NCI-H2196 (cell line): Measurements from ENCODE around the gene SAMMSON.

Source experiments
- DNase-seq: peaks from one replicate; lab custom pipeline; 2025; ENCODE audit not compliant: unreplicated experiment; lab: John Stamatoyannopoulos, UW

SAMMSON gene

GRCh38 chr3:69999140-70000027 lies at the start of gene SAMMSON:
Gene SAMMSON (plus strand): TSS chr3:69999733.
- DNase-seq: no peak

GRCh38 chr3:69951616-69952015 lies 47.9 kb upstream of the SAMMSON start:
- DNase-seq: no peak

DNA sequence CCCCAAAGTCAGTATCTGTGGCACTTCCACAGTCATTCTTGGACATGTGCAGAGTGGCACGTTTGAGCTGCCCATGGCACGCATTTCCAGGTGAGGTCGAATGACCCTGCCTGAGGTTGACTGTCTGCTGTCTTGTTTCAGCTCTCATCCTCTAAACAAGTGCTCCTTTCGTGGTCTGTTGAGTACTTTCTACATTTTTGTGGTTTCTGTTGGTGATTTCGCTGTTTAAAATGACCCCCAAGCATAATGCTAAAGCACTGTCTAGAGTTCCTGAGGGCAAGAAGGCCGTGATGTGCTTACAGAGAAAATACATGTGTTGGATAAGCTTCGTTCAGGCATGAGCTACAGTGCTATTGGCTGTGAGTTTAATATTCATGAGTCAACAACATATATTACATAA lies 40.0 kb upstream of the SAMMSON start:
- DNase-seq: no peak

GRCh38 chr3:69961706-69962439 lies 37.7 kb upstream of the SAMMSON start:
- no peak for DNase-seq

DNA sequence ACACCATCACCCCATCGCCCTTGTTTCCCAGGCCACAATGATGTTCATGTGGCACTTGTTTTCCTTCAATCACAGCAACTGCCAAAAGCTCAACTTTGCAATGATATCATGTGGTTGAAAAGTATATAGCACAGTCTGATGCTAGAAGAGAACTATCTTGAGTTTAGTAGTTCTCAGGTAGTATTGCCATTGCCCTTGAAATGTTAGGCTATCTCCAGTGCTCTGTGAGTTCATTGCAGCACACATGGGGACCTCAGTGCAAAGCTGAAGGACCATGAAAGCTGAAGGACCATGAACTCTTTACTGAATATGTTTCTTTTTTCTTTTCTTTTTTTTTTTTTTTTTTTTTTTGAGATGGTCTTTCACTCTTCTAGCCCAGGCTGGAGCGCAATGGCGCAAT lies 35.9 kb upstream of the SAMMSON start:
- no peak for DNase-seq

DNA sequence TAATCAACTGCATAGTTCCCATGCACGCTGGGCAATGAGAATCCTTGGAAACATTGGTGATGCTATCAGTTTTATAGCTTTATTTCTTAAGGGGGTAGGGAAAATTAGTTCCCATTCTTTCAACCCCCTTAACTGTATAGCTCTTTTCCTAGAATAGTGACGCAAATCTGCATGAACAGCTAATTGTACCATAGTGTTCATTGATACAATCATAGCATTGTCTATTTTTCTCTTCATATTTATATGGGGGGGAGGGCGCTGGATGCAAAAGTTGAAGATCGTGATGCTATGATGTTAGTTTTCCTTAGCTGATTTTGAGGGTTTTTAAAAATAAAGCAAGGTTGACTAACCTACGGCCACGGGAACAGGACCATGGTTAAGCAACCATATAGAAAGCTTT lies 32.4 kb upstream of the SAMMSON start:
- DNase-seq: no peak

- DNase-seq: no peak
These were observed 28.7 kb upstream of the SAMMSON start for GRCh38 chr3:69970827-69971226.

- DNase-seq: no peak
These were observed 26.9 kb upstream of the SAMMSON start for GRCh38 chr3:69972672-69973071.

GRCh38 chr3:69976021-69976420 lies 23.5 kb upstream of the SAMMSON start:
- DNase-seq: no peak

DNA sequence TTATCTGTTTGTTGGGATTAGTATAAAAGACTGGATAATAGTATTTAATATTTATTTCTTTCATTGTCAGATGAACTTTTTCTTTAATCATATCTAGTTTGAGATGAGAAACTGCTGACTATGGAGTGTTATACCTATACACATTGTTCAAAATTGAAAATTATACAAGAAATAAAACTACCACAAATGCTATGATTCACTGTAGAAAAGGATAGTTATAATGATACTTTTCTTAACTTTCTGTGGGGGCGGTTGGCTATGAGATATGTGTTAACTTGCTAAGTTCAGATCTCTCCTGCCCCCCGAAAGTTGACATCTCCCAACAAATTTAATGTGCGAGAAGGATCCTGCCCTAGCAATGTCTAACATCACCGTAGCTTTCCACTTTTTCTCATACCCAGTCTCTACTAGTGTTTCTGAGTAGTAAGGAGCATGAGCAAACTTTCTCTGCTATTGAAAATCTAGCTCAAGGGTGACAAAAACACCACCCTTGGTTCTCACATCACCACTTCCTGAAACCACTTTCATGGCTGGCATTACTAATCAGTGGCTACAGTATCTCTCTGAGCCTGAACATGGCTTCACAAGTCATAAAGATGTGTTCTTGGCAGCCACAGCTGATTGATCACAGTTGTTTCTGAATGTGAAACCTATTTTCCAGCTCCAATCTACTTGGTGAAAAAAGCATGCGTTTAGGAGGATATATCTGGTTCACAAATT lies 15.8 kb upstream of the SAMMSON start:
- DNase-seq: no peak

DNA sequence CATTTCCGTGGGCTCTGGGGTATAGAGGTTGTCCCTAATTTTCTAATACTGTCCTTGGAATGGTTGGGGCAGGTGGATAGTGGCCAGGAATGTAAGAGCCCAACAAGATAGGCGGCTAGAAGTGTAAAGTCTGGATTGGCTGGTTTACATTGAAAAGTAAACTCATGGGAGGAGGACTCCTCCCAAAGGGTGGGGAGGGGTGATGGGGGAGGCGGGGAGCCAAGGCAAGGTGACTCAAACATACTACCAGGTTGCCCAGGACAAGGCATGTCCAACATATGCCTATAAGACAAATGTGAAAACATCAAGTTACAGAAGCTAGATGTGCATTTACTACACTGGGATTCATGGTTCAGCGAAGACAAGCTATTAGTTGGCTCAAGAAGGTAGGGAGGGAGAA lies 14.3 kb upstream of the SAMMSON start:
- no peak for DNase-seq

DNA sequence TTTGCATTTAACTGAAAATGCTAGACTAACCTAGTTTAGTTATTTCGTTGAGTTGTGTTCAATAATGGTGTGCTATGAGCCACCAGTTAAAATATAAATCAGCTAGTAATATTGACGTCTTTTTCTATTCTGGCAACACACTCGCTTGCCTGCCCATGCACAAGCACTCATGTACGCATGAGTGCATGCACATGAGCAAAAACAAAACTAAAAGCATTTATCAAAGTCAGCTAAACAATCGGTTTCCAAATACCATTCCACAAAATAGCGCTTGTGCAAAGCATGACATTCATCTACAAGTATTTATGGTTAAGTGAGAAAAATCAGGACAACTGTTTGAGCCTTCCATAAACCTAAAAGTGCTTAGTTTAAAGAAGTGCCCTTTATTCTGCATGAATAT lies 13.1 kb upstream of the SAMMSON start:
- DNase-seq: no peak

DNA sequence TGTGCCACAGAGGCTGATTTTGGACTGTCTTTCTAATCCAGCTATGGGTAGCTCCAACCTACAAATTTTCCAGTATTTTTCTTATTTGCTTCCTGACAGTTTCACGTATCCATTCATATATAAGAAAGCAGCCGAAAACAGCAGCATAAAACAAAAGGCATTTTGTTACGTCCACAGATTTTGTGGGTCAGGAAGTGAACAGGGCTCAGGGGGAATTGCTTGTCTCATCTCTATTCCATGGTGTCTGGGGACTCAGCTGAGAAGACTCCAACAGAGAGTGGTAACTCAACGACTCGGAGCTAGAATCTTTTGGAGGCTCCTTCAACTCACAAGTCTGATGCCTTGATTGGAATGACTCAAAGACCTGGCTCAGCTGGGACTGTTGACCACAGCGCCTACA lies 11.7 kb upstream of the SAMMSON start:
- no peak for DNase-seq

- DNase-seq: no peak
These were observed 5.8 kb upstream of the SAMMSON start for GRCh38 chr3:69993757-69994156.

- DNase-seq: no peak
These were observed 4.6 kb upstream of the SAMMSON start for GRCh38 chr3:69994919-69995318.

- DNase-seq: no peak
These were observed 1.8 kb upstream of the SAMMSON start for GRCh38 chr3:69997631-69998307.

DNA sequence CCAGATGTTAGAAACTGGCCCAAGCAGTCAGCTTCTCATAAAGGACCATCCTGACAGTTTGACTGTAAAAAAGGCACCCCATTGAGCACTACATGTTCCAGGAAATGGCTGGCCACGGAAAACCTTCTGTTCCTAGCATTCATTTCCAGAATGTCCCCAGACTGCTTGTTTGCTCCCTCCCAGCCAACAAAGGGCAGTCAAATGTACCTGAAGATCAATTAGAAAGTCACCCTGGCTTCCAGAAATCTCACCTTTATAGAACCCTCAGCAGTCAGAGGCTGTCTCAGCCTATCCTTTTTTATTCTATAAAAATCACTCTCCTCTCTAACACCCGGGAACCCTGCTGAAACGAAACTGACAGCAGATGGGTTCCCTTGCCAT lies 784 bp upstream of the SAMMSON start:
- DNase-seq: no peak

- DNase-seq: no peak
These were observed 486 bp downstream of the SAMMSON start for GRCh38 chr3:70000028-70000410.

- no peak for DNase-seq
These were observed 1.1 kb downstream of the SAMMSON start for GRCh38 chr3:70000563-70001081.

- DNase-seq: no peak
These were observed 3.6 kb downstream of the SAMMSON start for GRCh38 chr3:70003119-70003518.

GRCh38 chr3:70006089-70006488 lies 6.6 kb downstream of the SAMMSON start:
- DNase-seq: no peak
